ENCODE data around the gene CAMK1. TPM values are rescaled to one million over a fixed set of nuclear protein-coding genes. Genes with fewer than 3 reads are reported as not detected.
A peak's percentile ranks its signal among the peaks of the same experiment; 100 is the strongest.

CAMK1 gene
- total and polyA plus RNA-seq, 2 of the 4 experiments (the other 2 are of a cell fraction), result 33.3 to 36.4 TPM

DNA sequence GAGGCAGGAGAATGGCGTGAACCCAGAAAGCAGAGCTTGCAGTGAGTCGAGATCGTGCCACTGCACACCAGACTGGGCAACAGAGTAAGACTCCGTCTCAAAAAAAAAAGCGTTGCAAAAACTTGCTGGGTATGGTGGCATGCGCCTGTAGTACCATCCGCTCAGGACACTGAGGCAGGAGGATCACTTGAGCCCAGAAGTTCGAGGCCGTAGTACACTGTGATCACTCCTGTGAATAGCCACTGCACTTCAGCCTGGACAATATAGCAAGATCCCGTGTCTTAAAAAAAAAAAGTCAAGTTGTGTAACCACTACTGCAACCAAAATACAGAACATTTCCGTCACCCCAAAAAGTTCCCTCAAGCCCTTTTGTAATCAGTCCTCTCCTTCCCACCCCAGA is 24.7 kb upstream of the CAMK1 start:
- Histone ChIP-seq H3K23ac (ENCODE audit: low read depth, low read length) (no peak overlapping the region), H3K4ac (ENCODE audit: low read depth, low read length) (no peak overlapping the region), H3K9me1 (ENCODE audit: insufficient read depth, low read length) (peaks cover 15% of the 10 kb centered on the region), H2AK5ac (ENCODE audit: low read depth, low read length) (no peak overlapping the region), H3K9ac (ENCODE audit: low read depth, low read length) (no peak overlapping the region), H3K4me2 (ENCODE audit: low read depth, low read length) (no peak overlapping the region), H3K79me1 (ENCODE audit: low read depth in 1 of 2, low read length in 2 of 2) (peaks cover 42 to 60% of the 10 kb centered on the region in 2 experiments), H2BK20ac (ENCODE audit: low read depth, low read length) (no peak overlapping the region), H2AFZ (replicated peaks; ENCODE audit: low read length, poor library complexity) (no peak overlapping the region), H2BK5ac (ENCODE audit: low read depth, low read length, poor library complexity, severe bottlenecking) (no peak overlapping the region), H3K4me3 (ENCODE audit: insufficient read depth, low read depth, low read length) (no peak overlapping the region), H3K18ac (ENCODE audit: low read depth, low read length) (no peak overlapping the region), H3K56ac (ENCODE audit: extremely low read depth, insufficient read depth, low read length) (no peak overlapping the region), H4K8ac (ENCODE audit: low read depth in 2 of 2, low read length in 2 of 2) (no peak overlapping the region), H3K14ac (replicated peaks; ENCODE audit: low read depth, low read length) (no peak overlapping the region), H2AK9ac (replicated peaks; ENCODE audit: low read depth, low read length, poor library complexity) (no peak overlapping the region), H3K36me3 (ENCODE audit: control insufficient read depth, insufficient read depth, low read length) (peaks cover 36% of the 10 kb centered on the region), H2BK15ac (ENCODE audit: low read depth, low read length) (no peak overlapping the region), H4K91ac (ENCODE audit: insufficient read depth, low read depth, low read length) (no peak overlapping the region), H2BK120ac (ENCODE audit: low read depth, low read length) (no peak overlapping the region), H3K27me3 (ENCODE audit: control insufficient read depth, insufficient read depth, low read length) (no peaks in the 10 kb centered on the region), H3K27ac (ENCODE audit: insufficient read depth, low read length) (no peak overlapping the region), H3K4me1 (ENCODE audit: control insufficient read depth, insufficient read depth, low read length) (peaks cover 9% of the 10 kb centered on the region), H4K5ac (ENCODE audit: low read depth, low read length) (no peak overlapping the region), H4K20me1 (ENCODE audit: insufficient read depth, low read length) (peaks cover 31% of the 10 kb centered on the region; the same call in 1 of the 2 replicates), H3K9me3 (ENCODE audit: control insufficient read depth, insufficient read depth, low read length) (no peaks in the 10 kb centered on the region)
- WGBS, 2 experiments (ENCODE audit: extremely low coverage in 2 of 2, insufficient read length in 1 of 2), result 90% methylated on average over 9 of the region's 11 CpGs; no CpG with 5 or more reads in 1 of the 2 experiments
- ChIA-PET CTCF (no interaction called here), POLR2A (ENCODE audit: unreplicated experiment) (no interaction called here)
- ATAC-seq (ENCODE audit: low read depth) (no peak), DNase-seq (no peak)
- in situ Hi-C loops (cut with MboI; ENCODE audit: low sequenced_read_pairs), result no loop called here
- BruUV-seq (replicated peaks), result no TSS peak
- intact Hi-C loops (cut with micrococcal nuclease), result loop anchor here (5.0 kb wide), 1 partner anchor 62 kb away; the partner anchor contains the start of gene BRPF1
- TF ChIP-seq, protein P1, sequence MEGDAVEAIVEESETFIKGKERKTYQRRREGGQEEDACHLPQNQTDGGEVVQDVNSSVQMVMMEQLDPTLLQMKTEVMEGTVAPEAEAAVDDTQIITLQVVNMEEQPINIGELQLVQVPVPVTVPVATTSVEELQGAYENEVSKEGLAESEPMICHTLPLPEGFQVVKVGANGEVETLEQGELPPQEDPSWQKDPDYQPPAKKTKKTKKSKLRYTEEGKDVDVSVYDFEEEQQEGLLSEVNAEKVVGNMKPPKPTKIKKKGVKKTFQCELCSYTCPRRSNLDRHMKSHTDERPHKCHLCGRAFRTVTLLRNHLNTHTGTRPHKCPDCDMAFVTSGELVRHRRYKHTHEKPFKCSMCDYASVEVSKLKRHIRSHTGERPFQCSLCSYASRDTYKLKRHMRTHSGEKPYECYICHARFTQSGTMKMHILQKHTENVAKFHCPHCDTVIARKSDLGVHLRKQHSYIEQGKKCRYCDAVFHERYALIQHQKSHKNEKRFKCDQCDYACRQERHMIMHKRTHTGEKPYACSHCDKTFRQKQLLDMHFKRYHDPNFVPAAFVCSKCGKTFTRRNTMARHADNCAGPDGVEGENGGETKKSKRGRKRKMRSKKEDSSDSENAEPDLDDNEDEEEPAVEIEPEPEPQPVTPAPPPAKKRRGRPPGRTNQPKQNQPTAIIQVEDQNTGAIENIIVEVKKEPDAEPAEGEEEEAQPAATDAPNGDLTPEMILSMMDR (conservative IDR thresholded peaks at IDR 0.05; ENCODE audit: low read depth, low read length), result no peak
- TF ChIP-seq POLR2A (IDR thresholded peaks at IDR 0.05; ENCODE audit: low read depth, low read length), result 0 out of 2 replicates have a peak, but pooled peaks have one; percentile 4
- dilution Hi-C loops (cut with HindIII; ENCODE audit: low sequenced_read_pairs, unreplicated experiment), result no loop called here

Measured in IMR-90 (cell line).